GM21367 (cell line): Measurements from ENCODE around the gene PRELID1.
"Not testable (repeated sequence)": the region's sequence is repeated elsewhere in the genome, so short reads cannot be mapped to it uniquely, and the experiment has no call there.

Source experiments
- ATAC-seq: cut with Tn5 transposase; IDR thresholded peaks from one replicate; pipeline ENCODE4 v1.9.1; 2021; ENCODE audit not compliant: unreplicated experiment

The PRELID1 gene

GRCh38 chr5:177299697-177300096 is 3.9 kb upstream of the PRELID1 start:
- ATAC-seq: no peak

GRCh38 chr5:177300236-177300880 is 3.2 kb upstream of the PRELID1 start:
- peak; percentile 41 for ATAC-seq

GRCh38 chr5:177300951-177301350 is 2.6 kb upstream of the PRELID1 start:
- no peak for ATAC-seq

- no peak for ATAC-seq
These were observed 2.0 kb upstream of the PRELID1 start for GRCh38 chr5:177301503-177302165.

- no peak for ATAC-seq
These were observed 1.1 kb upstream of the PRELID1 start for GRCh38 chr5:177302354-177303110.

- peak; percentile 3 for ATAC-seq
These were observed 359 bp downstream of the PRELID1 start for GRCh38 chr5:177303925-177304391.

- ATAC-seq: no peak
These were observed 957 bp downstream of the PRELID1 start for GRCh38 chr5:177304392-177305119.

- ATAC-seq: not testable (repeated sequence)
These were observed 2.6 kb downstream of the PRELID1 start for GRCh38 chr5:177306103-177306640.

- no peak for ATAC-seq
These were observed 3.3 kb downstream of the PRELID1 start for GRCh38 chr5:177306674-177307543.

GRCh38 chr5:177307544-177308363 is 4.2 kb downstream of the PRELID1 start:
- no peak for ATAC-seq

- no peak for ATAC-seq
These were observed 5.1 kb downstream of the PRELID1 start for GRCh38 chr5:177308740-177309139.

GRCh38 chr5:177309351-177310191 is 6.0 kb downstream of the PRELID1 start:
- no peak for ATAC-seq

GRCh38 chr5:177310332-177310731 is 6.7 kb downstream of the PRELID1 start:
- ATAC-seq: no peak

- no peak for ATAC-seq
These were observed 7.3 kb downstream of the PRELID1 start for GRCh38 chr5:177310757-177311391.

GRCh38 chr5:177311392-177311722 is 7.8 kb downstream of the PRELID1 start:
- ATAC-seq: no peak

GRCh38 chr5:177311723-177312648 is 8.4 kb downstream of the PRELID1 start, which contains the start of gene MXD3:
Gene MXD3 (minus strand): TSS chr5:177311898. CDS start chr5:177311830, 68 bp downstream.
- ATAC-seq: peak; percentile 74
